Activated B cell treated with CpG ODN at 0.5 μM for 24 hours (primary cell): ENCODE measurements around the gene RRP1. TPM values are rescaled to one million over a fixed set of nuclear protein-coding genes. Genes with fewer than 3 reads are reported as not detected.

Experiments
- ATAC-seq: fragments of 200-7000 bp; cut with Tn5 transposase; one replicate; pipeline ENCODE4 v1.10.0; 2021; ENCODE audit warnings: low read depth, mild to moderate bottlenecking, moderate library complexity
- CTCF ChIA-PET: fragments of 350-600 bp; sonication (Branson Sonifier 250); formaldehyde crosslinking; loops from one replicate; lab custom pipeline; 2021; ENCODE audit warnings: antibody characterized with exemption; lab: Charles Lee
- POLR2A ChIA-PET: fragments of 350-600 bp; sonication (Branson Sonifier 250); formaldehyde crosslinking; loops from one replicate; lab custom pipeline; 2021; ENCODE audit warnings: antibody characterized with exemption; lab: Charles Lee
- DNase-seq: peaks from one replicate; pipeline ENCODE4 v3.0.0; 2022
- H3K27ac Mint-ChIP-seq: one replicate; pipeline ENCODE4 v1.8.0; 2020; ENCODE audit warnings: mixed read lengths
- H3K27me3 Mint-ChIP-seq: one replicate; pipeline ENCODE4 v1.8.0; 2021; ENCODE audit warnings: mixed read lengths
- H3K36me3 Mint-ChIP-seq: one replicate; pipeline ENCODE4 v1.8.0; 2021; ENCODE audit warnings: low read depth, mixed read lengths
- H3K4me1 Mint-ChIP-seq: one replicate; pipeline ENCODE4 v1.8.0; 2021; ENCODE audit warnings: mixed read lengths
- H3K4me3 Mint-ChIP-seq: one replicate; pipeline ENCODE4 v1.8.0; 2020; ENCODE audit warnings: mild to moderate bottlenecking, mixed read lengths
- H3K9me3 Mint-ChIP-seq: one replicate; pipeline ENCODE4 v1.8.0; 2020; ENCODE audit warnings: mixed read lengths
- intact Hi-C: fragments of 100-400 bp; cut with micrococcal nuclease; formaldehyde crosslinking; loops from one replicate; pipeline ENCODE4 v1.15.1; 2024
- total RNA-seq: library from RNA; stranded (reverse); gene quantifications from 2 replicates; pipeline ENCODE4 v1.2.3, GENCODE V29; 2022
- TF ChIP-seq, protein P1 (sequence below): fragments of 200-600 bp; IDR thresholded peaks from one replicate; pipeline ENCODE4 v1.8.0; 2022; ENCODE audit warnings: antibody characterized with exemption, mild to moderate bottlenecking

Gene RRP1
- total RNA-seq, 1 donor from 2014 or later, result 36.8 TPM

GRCh38 chr21:43802713-43803313 lies 13.4 kb downstream of the RRP1 start:
- Mint-ChIP-seq H3K9me3 (no peaks in the 10 kb centered on the region), H3K27me3 (peaks cover 2% of the 10 kb centered on the region), H3K36me3 (peaks cover 70% of the 10 kb centered on the region), H3K4me1 (peaks cover 37% of the 10 kb centered on the region), H3K4me3 (no peak overlapping the region), H3K27ac (no peak overlapping the region)
- intact Hi-C loops, result no loop called here
- ChIA-PET POLR2A (no interaction called here), CTCF (no interaction called here)
- ATAC-seq (no peak), DNase-seq (no peak)
- TF ChIP-seq, protein P1, sequence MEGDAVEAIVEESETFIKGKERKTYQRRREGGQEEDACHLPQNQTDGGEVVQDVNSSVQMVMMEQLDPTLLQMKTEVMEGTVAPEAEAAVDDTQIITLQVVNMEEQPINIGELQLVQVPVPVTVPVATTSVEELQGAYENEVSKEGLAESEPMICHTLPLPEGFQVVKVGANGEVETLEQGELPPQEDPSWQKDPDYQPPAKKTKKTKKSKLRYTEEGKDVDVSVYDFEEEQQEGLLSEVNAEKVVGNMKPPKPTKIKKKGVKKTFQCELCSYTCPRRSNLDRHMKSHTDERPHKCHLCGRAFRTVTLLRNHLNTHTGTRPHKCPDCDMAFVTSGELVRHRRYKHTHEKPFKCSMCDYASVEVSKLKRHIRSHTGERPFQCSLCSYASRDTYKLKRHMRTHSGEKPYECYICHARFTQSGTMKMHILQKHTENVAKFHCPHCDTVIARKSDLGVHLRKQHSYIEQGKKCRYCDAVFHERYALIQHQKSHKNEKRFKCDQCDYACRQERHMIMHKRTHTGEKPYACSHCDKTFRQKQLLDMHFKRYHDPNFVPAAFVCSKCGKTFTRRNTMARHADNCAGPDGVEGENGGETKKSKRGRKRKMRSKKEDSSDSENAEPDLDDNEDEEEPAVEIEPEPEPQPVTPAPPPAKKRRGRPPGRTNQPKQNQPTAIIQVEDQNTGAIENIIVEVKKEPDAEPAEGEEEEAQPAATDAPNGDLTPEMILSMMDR, result no peak

GRCh38 chr21:43803558-43804300 lies 14.4 kb downstream of the RRP1 start:
- ChIA-PET CTCF (no interaction called here), POLR2A (no interaction called here)
- ATAC-seq, result no peak
- DNase-seq, result no peak
- no peak overlapping the region for H3K4me3 Mint-ChIP-seq
- H3K9me3 Mint-ChIP-seq, result no peaks in the 10 kb centered on the region
- TF ChIP-seq, protein P1, result no peak
- peaks cover 2% of the 10 kb centered on the region for H3K27me3 Mint-ChIP-seq
- intact Hi-C loops, result loop anchor here (2.0 kb wide), 1 partner anchor 675 kb away; no protein-coding TSS in a partner anchor
- H3K27ac Mint-ChIP-seq, result peak overlapping the region; percentile 30
- H3K4me1 Mint-ChIP-seq, result peaks cover 37% of the 10 kb centered on the region
- peaks cover 61% of the 10 kb centered on the region for H3K36me3 Mint-ChIP-seq

GRCh38 chr21:43805275-43805800 lies 16.0 kb downstream of the RRP1 start:
- DNase-seq (peak; percentile 69), ATAC-seq (peak; percentile 97)
- POLR2A ChIA-PET, result interaction anchor here (0.6 to 2.0 kb wide), 8 partner anchors 13 to 208 kb away, joined by 3 to 16 read pairs (median 6); partner anchors contain the start of genes RRP1 and TRAPPC10
- Mint-ChIP-seq H3K9me3 (no peaks in the 10 kb centered on the region), H3K27me3 (peaks cover 2% of the 10 kb centered on the region), H3K27ac (peak overlapping the region; percentile 95), H3K4me3 (peak overlapping the region; percentile 78), H3K4me1 (peaks cover 37% of the 10 kb centered on the region), H3K36me3 (peaks cover 46% of the 10 kb centered on the region)
- CTCF ChIA-PET, result interaction anchor here (1.4 kb wide), 1 partner anchor 170 kb away, joined by 5 read pairs; no protein-coding TSS in a partner anchor
- TF ChIP-seq, protein P1, result no peak
- intact Hi-C loops, result loop anchor here (1.0 to 2.0 kb wide), 4 partner anchors 16 to 673 kb away; partner anchors contain the start of genes PDXK and RRP1

DNA sequence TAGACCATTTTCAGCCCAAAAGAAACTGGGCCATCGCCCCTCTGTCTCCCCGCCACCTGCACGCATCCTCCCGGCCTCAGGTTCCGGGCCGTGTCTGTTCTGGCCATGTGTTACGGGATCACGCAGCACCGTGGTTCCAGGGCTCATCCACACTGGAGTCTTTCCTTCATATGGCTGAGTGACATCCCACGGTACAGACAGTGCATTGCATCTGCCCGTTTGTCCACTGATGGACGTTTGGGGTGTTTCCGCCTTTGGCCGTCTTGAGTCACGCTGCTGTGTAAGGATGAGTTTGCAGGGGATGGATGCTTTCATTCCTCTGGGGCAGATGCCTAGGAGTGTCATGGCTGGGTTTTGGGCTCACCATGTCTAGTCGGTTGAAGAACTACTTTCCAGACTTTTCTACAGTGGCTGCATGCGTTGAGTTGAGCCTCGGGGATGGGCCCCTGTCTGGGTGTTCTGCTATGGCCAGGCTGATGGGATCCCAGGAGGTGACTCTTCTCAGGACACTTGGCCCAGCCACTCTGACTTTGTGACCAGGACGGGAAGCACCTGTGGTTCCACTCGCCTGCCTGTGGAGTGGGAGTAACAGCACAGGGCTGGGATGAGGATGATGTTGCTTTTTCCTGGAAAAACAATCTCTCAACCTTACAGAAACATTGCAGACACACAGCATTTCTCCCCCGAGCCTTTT lies 16.8 kb downstream of the RRP1 start:
- intact Hi-C loops, result no loop called here
- ChIA-PET POLR2A (interaction anchor here (2.0 kb wide), 1 partner anchor 16 kb away, joined by 16 read pairs; the partner anchor contains the start of gene RRP1), CTCF (interaction anchor here (1.1 to 1.4 kb wide), 2 partner anchors 169 kb away, joined by 4 to 5 read pairs; no protein-coding TSS in a partner anchor)
- Mint-ChIP-seq H3K9me3 (no peaks in the 10 kb centered on the region), H3K27ac (peak overlapping the region; percentile 95), H3K36me3 (peaks cover 39% of the 10 kb centered on the region), H3K27me3 (peaks cover 4% of the 10 kb centered on the region), H3K4me3 (peak overlapping the region; percentile 78), H3K4me1 (peaks cover 42% of the 10 kb centered on the region)
- TF ChIP-seq, protein P1, result no peak
- ATAC-seq (no peak), DNase-seq (no peak)
